ENCODE measurements around the gene ZNF217.
"Not testable (repeated sequence)": the region's sequence is repeated elsewhere in the genome, so short reads cannot be mapped to it uniquely, and the experiment has no call there.

The ZNF217 gene

GRCh38 chr20:53523615-53524014 lies 70.0 kb downstream of the ZNF217 start:
- DNase-seq: not testable (repeated sequence)

- no peak for DNase-seq
These were observed 70.9 kb downstream of the ZNF217 start for GRCh38 chr20:53522696-53523095.

- no peak for DNase-seq
These were observed 71.6 kb downstream of the ZNF217 start for GRCh38 chr20:53522026-53522425.

GRCh38 chr20:53521421-53521820 lies 72.2 kb downstream of the ZNF217 start:
- not testable (repeated sequence) for DNase-seq

GRCh38 chr20:53517146-53517545 lies 76.5 kb downstream of the ZNF217 start:
- DNase-seq: no peak
